Kidney epithelial cell (primary cell): ENCODE results near the gene TEX261. TPM values are rescaled to one million over a fixed set of nuclear protein-coding genes. Genes with fewer than 3 reads are reported as not detected.
A peak's percentile ranks its signal among the peaks of the same experiment; 100 is the strongest.

ENCODE experiments used
- DNase-seq: peaks from one replicate; pipeline ENCODE4 v3.0.0-alpha.2; 2010; ENCODE audit warnings: low read depth
- H3K27me3 ChIP-seq: 2 replicates; pipeline ENCODE4 v1.6.0; 2011; ENCODE audit warnings: low read length; ENCODE audit not compliant: control insufficient read depth, insufficient read depth
- H3K36me3 ChIP-seq: 2 replicates; pipeline ENCODE4 v1.5.1; 2011; ENCODE audit warnings: low read length; ENCODE audit not compliant: control insufficient read depth, insufficient read depth
- H3K4me3 ChIP-seq: 2 replicates; pipeline ENCODE4 v1.5.1; 2011; ENCODE audit warnings: low read depth, mild to moderate bottlenecking, control low read depth, low read length
- CTCF ChIP-seq: IDR thresholded peaks from 2 replicates; pipeline ENCODE4 v1.5.1; 2011; ENCODE audit warnings: mild to moderate bottlenecking, moderate library complexity, low read length, control low read depth, inconsistent platforms; ENCODE audit not compliant: insufficient read depth, poor library complexity, severe bottlenecking
- total RNA-seq: library from RNA; depleted of rRNA; stranded (reverse); fragments of >200 nt; gene quantifications from 2 replicates; pipeline ENCODE4 v1.2.3, GENCODE V29; 2015

Gene TEX261
- total RNA-seq, 1 donor from 2014 or later, result 45.2 TPM

DNA sequence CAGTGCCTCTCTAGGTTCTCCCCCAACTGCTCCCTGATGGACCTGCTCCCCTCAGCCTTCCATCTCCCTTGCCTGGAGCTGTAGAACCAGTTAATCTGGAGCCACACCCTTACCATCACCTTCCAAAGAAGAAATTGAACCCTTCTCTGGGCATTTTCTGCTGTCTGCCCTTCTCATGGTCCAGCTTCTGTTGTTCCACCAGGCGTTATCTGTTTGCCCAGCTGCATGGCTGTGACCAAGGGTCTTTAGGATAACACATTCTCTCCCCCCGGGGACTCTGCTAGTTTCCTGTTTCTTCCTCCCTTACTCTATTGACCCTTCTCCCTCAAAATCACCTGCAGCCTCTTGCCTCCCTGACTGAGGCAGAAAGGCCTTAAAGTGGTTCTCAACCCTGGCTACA lies 19.4 kb downstream of the TEX261 start:
- Histone ChIP-seq H3K4me3 (no peak overlapping the region), H3K27me3 (no peaks in the 10 kb centered on the region), H3K36me3 (no peaks in the 10 kb centered on the region)
- no peak for TF ChIP-seq CTCF
- no peak for DNase-seq

- no peak for DNase-seq
- no peaks in the 10 kb centered on the region for H3K36me3 ChIP-seq
- TF ChIP-seq CTCF, result no peak
- no peaks in the 10 kb centered on the region for H3K27me3 ChIP-seq
- H3K4me3 ChIP-seq, result no peak overlapping the region
Measured at GRCh38 chr2:70974592-70974991, 20.1 kb downstream of the TEX261 start.

DNA sequence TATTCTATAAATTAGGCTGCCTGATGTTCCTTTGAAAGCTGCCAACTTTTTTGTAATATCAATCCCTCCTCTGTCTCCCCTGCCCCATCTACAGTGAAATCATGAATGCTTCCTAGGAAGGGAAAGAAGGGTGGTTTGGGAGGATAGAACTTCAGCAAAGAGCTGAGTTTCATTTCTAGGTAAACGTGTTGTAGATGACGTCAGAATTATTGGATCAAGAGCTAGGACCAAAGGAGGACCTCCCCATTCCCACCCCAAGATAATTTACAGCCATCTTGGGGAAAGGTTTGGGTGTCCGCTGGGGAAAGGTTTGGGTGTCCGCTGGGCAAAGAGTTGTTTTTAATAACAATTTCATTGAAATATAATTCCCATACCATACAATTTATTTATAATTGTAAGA lies 27.5 kb downstream of the TEX261 start:
- no peaks in the 10 kb centered on the region for H3K36me3 ChIP-seq
- no peak for DNase-seq
- H3K4me3 ChIP-seq, result no peak overlapping the region
- H3K27me3 ChIP-seq, result peaks cover 20% of the 10 kb centered on the region
- no peak for TF ChIP-seq CTCF

- no peaks in the 10 kb centered on the region for H3K36me3 ChIP-seq
- DNase-seq, result no peak
- TF ChIP-seq CTCF, result no peak
- no peak overlapping the region for H3K4me3 ChIP-seq
- peaks cover 21% of the 10 kb centered on the region for H3K27me3 ChIP-seq
Measured at GRCh38 chr2:70966681-70967080, 28.0 kb downstream of the TEX261 start.

- Histone ChIP-seq H3K27me3 (peaks cover 21% of the 10 kb centered on the region), H3K4me3 (no peak overlapping the region), H3K36me3 (no peaks in the 10 kb centered on the region)
- no peak for DNase-seq
- no peak for TF ChIP-seq CTCF
Measured at GRCh38 chr2:70965506-70965905, 29.2 kb downstream of the TEX261 start.

GRCh38 chr2:70964596-70965386 lies 29.9 kb downstream of the TEX261 start:
- H3K4me3 ChIP-seq, result peak overlapping the region; percentile 7
- DNase-seq, result no peak
- peaks cover 21% of the 10 kb centered on the region for H3K27me3 ChIP-seq
- no peaks in the 10 kb centered on the region for H3K36me3 ChIP-seq
- peak; percentile 70 for TF ChIP-seq CTCF
